NCI-H2196 treated with DMSO at 0.1 percent for 48 hours (cell line): ENCODE results near the gene SMYD3.

Experiments
- DNase-seq: peaks from one replicate; lab custom pipeline; 2025; ENCODE audit not compliant: unreplicated experiment; lab: John Stamatoyannopoulos, UW

The SMYD3 gene

DNA sequence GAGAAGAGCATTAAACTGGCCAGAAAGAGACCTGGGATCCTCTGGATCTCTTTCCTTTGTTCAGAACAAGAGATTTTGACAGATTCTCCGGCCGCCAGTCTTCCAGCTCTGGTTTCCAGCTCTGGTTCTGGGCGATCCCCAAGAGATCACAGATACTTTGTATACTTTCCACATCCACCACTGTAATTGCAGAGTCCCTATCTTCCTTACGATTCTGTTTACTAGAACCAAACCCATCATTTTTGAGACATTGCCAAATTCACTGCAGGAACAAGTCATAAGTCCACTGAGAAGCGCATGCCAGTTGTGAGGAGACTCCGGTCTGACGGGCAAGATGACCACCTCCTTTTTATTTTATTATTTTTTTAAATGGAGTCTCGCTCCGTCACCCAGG is 505.2 kb downstream of the SMYD3 start:
- DNase-seq: no peak

DNA sequence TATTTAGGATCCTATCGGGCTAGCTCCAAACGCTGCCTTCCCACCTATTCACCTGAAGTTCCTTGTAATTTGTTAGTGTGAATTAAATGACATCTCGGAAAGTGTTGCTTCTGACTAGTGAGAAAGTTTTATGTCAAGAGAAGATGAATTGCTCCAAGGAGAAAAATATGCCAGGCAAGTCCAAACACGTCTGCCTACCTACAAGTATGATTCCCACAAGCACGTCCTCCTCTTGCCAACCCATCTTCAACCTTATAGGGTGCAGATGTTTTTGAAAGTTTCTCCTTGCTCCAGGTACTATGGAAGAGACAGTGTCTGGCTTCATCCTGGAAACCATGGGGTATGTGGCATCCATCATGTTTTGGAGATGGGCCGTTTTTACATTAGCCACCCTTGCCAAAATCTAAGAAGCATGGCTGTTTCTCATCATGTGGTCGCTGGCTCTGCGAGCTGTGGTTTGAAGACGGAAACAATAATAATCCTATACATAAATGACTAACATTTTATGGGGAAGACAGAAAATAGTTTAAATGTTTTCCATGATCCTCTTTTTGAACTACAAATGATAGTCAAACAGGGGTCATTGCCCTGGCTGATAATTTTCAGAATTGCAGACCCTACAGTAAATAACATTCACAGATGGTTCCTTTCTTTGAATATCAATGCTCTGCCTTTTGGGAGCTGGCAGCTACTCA is 505.8 kb downstream of the SMYD3 start:
- no peak for DNase-seq

DNA sequence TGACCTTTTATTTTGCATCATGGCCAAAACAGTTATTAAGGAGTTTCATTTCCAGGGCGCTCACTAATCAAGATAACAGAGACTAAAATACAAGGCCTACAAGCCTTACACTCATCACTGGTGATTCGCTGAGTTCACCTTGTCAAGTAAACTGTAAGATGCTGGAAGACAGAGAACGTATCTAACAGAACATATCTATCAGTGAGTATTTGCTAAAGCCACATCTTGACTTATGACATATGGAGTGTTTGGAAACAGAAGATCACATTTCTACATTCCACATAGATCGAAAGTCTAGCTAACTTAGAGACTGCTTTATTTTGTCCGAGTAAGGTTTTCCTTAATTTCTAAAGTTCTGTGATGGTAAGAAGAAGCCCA is 506.5 kb downstream of the SMYD3 start:
- no peak for DNase-seq

DNA sequence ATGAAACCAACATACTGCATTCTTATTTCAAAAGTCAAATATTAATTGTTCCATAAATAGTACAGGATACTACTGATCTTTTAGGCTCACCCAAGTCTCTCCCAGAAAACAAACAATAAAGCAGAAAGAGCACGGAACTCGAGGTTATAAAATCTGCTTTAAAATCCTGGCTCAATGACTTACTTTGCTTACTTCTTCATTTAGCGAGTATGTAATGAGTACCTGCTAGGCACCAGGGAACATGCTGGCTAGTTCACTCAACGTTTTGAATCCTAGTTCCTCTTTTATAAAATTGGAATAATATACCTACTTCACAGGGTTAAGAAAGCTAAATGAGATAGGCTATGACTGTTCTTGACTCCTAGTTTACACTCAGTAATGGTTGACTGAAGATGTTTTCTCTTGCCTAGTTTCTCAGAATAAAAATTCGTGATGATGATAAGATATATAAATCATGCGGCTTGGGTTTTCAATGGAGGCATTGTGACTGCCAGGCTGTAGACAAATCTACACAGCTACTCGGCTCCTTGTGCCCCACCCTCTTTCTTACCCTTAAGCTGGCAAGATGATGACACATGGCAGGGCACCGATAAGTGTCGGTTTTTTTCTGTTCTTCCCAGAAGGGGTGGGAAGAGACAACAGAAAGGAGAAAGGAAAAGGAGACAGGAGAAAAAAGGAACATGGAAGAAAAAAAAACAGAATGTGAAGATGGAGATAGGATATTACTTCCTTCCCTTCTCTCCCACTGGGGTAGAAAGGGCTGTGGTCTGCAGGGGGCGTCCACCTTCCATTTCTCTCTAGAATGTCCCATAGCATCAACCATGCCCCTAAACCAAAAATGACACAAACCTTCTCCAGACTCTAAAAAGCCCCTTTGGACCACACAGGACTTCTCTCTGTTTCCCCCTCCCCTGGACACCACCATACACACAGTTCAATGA is 507.1 kb downstream of the SMYD3 start:
- no peak for DNase-seq

DNA sequence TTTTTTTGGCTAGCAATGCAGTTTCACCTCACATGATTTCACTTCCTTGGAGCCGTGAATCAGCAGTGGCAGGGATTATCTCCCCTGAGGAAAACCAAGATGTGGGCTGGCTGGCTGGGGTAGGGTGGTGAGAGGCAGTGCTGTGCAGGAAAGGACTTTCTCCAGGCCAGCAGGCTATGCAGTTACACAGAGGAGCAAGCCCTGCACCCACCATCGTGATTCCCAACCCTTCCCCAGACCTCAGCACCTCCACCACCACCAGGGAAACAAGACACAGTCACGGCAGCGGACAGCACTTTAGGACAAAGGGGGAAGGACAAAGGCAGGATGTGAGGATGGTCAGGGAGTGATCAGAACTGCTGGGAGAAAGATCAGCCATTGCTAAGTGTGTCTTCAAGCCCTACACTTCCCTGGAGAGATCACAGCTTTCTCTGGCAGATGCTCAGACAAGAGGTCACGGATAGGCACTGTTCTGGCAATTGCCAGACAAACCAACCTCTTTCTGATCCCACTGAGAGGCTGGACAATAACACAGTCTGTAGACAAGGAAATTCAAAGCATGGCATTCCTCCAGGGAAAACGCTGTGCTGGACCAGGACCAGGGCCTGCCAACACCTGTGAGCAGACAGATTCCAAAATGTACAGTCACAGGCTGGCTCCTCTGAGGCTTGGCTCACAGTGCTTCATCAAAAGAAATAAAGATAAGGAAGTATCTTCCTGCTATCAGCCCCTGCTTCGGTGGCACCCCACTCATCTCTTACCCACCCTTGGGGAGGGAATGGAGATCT is 509.4 kb downstream of the SMYD3 start:
- DNase-seq: no peak

- no peak for DNase-seq
These were observed 510.3 kb downstream of the SMYD3 start for GRCh38 chr1:245996811-245997210.

DNA sequence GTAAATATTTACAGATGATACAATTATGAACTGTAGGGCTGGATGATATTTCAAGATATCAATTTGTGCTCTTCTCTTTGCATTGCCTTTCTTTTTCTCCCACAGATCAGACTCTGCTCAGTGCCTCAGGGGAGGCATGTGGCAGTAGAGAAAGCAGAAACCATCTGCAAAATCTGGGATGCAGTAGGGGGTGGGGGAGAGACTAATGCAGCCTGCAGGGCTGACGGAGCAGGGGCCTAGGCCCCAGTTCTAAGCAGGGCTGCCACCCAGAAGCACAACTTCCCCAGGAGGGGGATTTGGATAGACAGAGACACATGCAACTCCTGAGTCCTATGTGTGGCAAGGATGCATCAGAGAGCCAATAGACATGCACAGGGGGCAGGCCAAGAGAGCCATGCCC is 511.6 kb downstream of the SMYD3 start:
- no peak for DNase-seq

- DNase-seq: no peak
These were observed 515.8 kb downstream of the SMYD3 start for GRCh38 chr1:245991266-245991665.

DNA sequence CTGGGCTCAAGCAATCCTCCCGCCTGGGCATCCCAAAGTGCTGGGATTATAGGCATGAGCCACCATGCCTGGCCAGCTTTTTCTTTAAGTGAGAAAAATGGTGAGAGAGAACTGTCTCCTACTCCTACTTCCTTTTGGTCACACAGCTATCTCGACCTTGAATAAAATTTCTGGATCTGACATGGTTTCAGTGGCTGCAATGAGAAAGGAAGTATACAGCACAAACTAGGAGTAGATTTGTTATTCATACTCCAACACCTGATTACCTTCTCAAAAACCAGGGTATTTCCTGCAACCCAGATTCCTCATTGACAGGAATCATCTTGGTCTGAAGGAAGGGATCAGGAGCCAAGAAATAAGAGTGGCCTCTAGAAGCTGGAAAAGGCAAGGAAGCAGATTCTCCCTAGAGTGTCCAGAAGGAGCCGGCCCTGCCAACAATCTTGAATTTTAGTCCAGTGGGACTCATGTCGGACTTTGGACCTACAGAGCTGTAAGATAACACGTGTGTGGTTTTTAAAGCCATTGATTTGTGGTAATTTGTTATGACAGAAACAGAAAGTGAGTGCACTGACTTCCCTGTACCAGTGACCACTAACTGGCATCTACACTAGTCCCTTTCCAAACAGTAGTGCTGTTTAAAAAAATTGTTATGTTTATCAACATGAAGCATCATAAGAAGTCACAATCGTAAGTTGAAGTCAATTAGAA is 516.6 kb downstream of the SMYD3 start:
- DNase-seq: no peak

GRCh38 chr1:245988393-245989078 is 518.5 kb downstream of the SMYD3 start:
- DNase-seq: no peak

DNA sequence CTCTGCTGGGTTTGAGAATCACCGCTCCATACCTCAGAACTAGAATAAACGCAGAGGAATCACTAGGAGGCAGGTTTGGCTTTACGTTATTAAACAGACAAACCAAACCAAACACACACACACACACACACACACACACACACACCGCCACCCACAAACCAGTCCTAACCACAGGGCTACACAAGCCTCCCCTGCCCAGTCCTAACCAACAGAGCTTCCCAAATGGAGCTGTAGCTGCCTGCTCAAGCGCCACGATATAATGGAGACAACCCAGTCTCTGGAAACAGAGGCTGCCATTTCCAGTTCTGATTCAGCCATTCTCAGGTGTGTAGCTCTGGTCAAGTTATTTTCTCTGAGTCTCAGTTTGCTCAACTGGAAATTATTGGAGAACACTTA is 519.1 kb downstream of the SMYD3 start:
- DNase-seq: no peak

GRCh38 chr1:245987577-245987976 is 519.5 kb downstream of the SMYD3 start:
- no peak for DNase-seq

DNA sequence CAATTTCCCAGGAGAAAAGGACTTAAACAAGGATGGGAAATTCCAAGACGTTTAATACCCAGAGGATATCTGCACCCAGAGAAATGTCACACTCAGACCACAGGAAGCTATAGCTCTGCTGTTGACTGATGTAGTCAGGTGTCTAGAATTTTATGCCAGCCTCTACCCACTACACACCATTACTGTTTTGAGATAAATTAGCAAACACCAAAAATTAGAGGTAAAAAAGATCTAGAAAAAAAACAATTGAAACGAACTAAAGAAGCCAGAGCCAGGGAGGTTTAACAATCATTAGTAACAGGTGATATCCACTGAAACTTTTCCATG is 519.9 kb downstream of the SMYD3 start:
- DNase-seq: no peak

GRCh38 chr1:245986404-245987218 is 520.5 kb downstream of the SMYD3 start:
- DNase-seq: no peak

- no peak for DNase-seq
These were observed 522.5 kb downstream of the SMYD3 start for GRCh38 chr1:245984390-245985155.

DNA sequence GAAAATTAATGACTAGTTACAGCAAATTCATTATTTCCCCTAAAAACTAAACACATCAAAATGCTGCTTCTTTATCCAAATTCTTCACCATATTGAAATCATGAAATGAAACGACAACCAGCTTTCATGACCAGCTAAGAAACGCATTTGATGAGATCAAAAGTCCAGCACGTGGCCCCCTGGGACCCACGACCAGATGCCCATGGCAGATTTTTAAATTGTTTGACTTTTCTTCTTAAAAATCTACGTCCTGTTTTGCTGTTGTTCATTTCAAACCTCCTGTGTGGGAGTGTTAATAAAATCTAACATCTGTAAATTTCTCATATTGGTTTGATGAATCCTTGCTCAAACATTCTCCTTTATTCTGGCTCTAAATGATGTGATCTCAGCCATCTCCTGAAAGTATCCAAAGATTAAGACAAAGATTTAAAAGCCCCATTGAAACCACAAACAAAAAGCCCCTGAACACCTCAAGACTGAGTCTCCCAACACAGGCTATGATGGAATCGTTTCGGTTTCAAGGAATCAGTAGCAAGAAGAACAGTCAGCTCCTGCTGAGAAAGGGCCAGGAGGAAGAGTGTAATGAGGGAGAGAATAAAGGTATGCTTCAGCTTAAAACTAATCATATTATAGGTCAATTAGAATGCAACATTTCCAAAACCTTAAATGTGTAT is 523.6 kb downstream of the SMYD3 start:
- no peak for DNase-seq

- DNase-seq: no peak
These were observed 527.5 kb downstream of the SMYD3 start for GRCh38 chr1:245979589-245979988.

DNA sequence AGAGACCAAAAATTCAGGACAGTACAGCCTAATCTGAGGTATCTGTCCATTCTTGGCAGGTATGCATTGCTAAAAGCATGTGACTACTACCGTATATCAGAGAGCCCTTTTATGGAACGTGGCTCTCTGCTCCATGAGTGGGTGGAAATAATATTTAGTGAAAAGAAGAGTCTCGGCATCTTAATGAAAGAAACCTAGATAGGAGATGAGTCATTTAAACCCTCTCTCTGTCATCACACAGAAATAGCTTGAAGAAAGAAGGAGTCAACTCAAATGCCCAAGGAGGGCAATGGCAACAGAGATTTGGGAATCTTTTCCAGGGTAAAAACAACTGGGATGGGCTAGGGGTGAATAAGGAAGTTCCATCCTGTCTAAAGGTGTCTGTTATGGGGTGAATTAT is 528.2 kb downstream of the SMYD3 start:
- no peak for DNase-seq
